Neural cell (in vitro differentiated cells): Measurements from ENCODE around the gene METAP2. TPM values are rescaled to one million over a fixed set of nuclear protein-coding genes. Genes with fewer than 3 reads are reported as not detected.

Experiments used
- H2AFZ ChIP-seq: fragments of 200-600, 300-800 bp; sonication (generic), shearing (Covaris generic); 2 replicates; pipeline ENCODE4 v1.6.0; 2014; ENCODE audit warnings: low read depth, mild to moderate bottlenecking, antibody characterized with exemption, low read length, moderate library complexity
- H3F3A ChIP-seq: fragments of 200-600 bp; shearing (Covaris generic); 2 replicates; pipeline ENCODE4 v1.6.1; 2016; ENCODE audit warnings: mild to moderate bottlenecking, moderate library complexity, mixed read lengths, antibody characterized with exemption, low read length; ENCODE audit not compliant: insufficient read depth, poor library complexity, severe bottlenecking
- H3K27ac ChIP-seq: fragments of 200-600, 300-800 bp; sonication (generic), shearing (Covaris generic); 2 replicates; pipeline ENCODE4 v1.5.1; 2014; ENCODE audit warnings: mild to moderate bottlenecking, low read length, moderate library complexity
- H3K27me3 ChIP-seq: fragments of 300-800, 200-600 bp; sonication (generic), shearing (Covaris generic); 2 replicates; pipeline ENCODE4 v1.6.0; 2014; ENCODE audit warnings: mild to moderate bottlenecking, low read depth, low read length, moderate library complexity; ENCODE audit not compliant: insufficient read depth
- H3K36me3 ChIP-seq: fragments of 300-800, 200-600 bp; sonication (generic), shearing (Covaris generic); 2 replicates; pipeline ENCODE4 v1.5.1; 2014; ENCODE audit warnings: mild to moderate bottlenecking, antibody characterized with exemption, low read length, moderate library complexity; ENCODE audit not compliant: insufficient read depth
- H3K4me2 ChIP-seq: fragments of 300-800, 200-600 bp; sonication (generic), shearing (Covaris generic); 2 replicates; pipeline ENCODE4 v1.6.0; 2014; ENCODE audit warnings: mild to moderate bottlenecking, low read length
- H3K4me3 ChIP-seq: fragments of 300-800, 200-600 bp; sonication (generic), shearing (Covaris generic); 2 replicates; pipeline ENCODE4 v1.5.1; 2014; ENCODE audit warnings: mild to moderate bottlenecking, low read length, moderate library complexity
- H3K79me2 ChIP-seq: fragments of 200-600 bp; shearing (Covaris generic); replicated peaks from 2 replicates; pipeline ENCODE4 v1.6.0; 2014; ENCODE audit warnings: mild to moderate bottlenecking, low read length, moderate library complexity; ENCODE audit not compliant: insufficient read depth
- H3K9ac ChIP-seq: fragments of 300-800, 200-600 bp; sonication (generic), shearing (Covaris generic); 2 replicates; pipeline ENCODE4 v1.6.1; 2016; ENCODE audit warnings: mild to moderate bottlenecking, low read length, mixed read lengths
- H3K9me2 ChIP-seq: fragments of 200-600 bp; shearing (Covaris generic); 2 replicates; pipeline ENCODE4 v1.6.1; 2016; ENCODE audit warnings: mild to moderate bottlenecking, low read length, mixed read lengths; ENCODE audit not compliant: insufficient read depth
- H3K9me3 ChIP-seq: fragments of 200-600, 300-800 bp; sonication (generic), shearing (Covaris generic); 2 replicates; pipeline ENCODE4 v1.6.1; 2016; ENCODE audit warnings: mild to moderate bottlenecking, mixed run types, low read length, moderate library complexity, mixed read lengths
- H4K20me1 ChIP-seq: fragments of 200-600 bp; shearing (Covaris generic); 2 replicates; pipeline ENCODE4 v1.6.1; 2016; ENCODE audit warnings: mild to moderate bottlenecking, mixed run types; ENCODE audit not compliant: insufficient read depth
- EP300 ChIP-seq: fragments of 450-650 bp; conservative IDR thresholded peaks from 2 replicates; pipeline ENCODE4 v1.6.1; 2014; ENCODE audit warnings: antibody characterized with exemption, mild to moderate bottlenecking, moderate library complexity; ENCODE audit not compliant: poor library complexity, severe bottlenecking
- EZH2 ChIP-seq: fragments of 200-600, 300-800 bp; shearing (Covaris generic), sonication (generic); IDR thresholded peaks from 2 replicates; pipeline ENCODE4 v1.6.1; 2014; ENCODE audit warnings: antibody characterized with exemption, low read length, borderline replicate concordance, mild to moderate bottlenecking; ENCODE audit not compliant: insufficient read depth, poor library complexity, severe bottlenecking
- MXI1 ChIP-seq: fragments of 450-650 bp; conservative IDR thresholded peaks from 2 replicates; pipeline ENCODE4 v1.6.1; 2014; ENCODE audit warnings: antibody characterized with exemption, mild to moderate bottlenecking; ENCODE audit not compliant: poor library complexity, severe bottlenecking
- POLR2AphosphoS5 ChIP-seq: IDR thresholded peaks from 2 replicates; pipeline ENCODE4 v1.6.1; 2012
- RAD21 ChIP-seq: fragments of 450-650 bp; conservative IDR thresholded peaks from 2 replicates; pipeline ENCODE4 v1.6.1; 2014; ENCODE audit warnings: antibody characterized with exemption, mild to moderate bottlenecking, moderate library complexity
- REST ChIP-seq: IDR thresholded peaks from 2 replicates; pipeline ENCODE4 v1.6.1; 2012; ENCODE audit warnings: borderline replicate concordance
- SMC3 ChIP-seq: fragments of 450-650 bp; conservative IDR thresholded peaks from 2 replicates; pipeline ENCODE4 v1.6.1; 2014; ENCODE audit warnings: antibody characterized with exemption, mild to moderate bottlenecking, moderate library complexity; ENCODE audit not compliant: poor library complexity
- TAF1 ChIP-seq: IDR thresholded peaks from 2 replicates; pipeline ENCODE4 v1.6.1; 2012; ENCODE audit warnings: low read depth
- polyA plus RNA-seq: library from polyadenylated mRNA; depleted of rRNA; stranded (reverse); fragments of >200 nt; gene quantifications from 2 replicates; pipeline ENCODE4 v1.2.3, GENCODE V29; 2014
- TF ChIP-seq, protein P1 (sequence below): fragments of 450-650 bp; IDR thresholded peaks from 2 replicates; pipeline ENCODE4 v1.5.1; 2014; ENCODE audit warnings: antibody characterized with exemption, mild to moderate bottlenecking, moderate library complexity; ENCODE audit not compliant: poor library complexity, severe bottlenecking

The METAP2 gene
- polyA plus RNA-seq, 1 donor from 2014 or later: 78.0 TPM

GRCh38 chr12:95474660-95474958, 657 bp downstream of the METAP2 start:
- Histone ChIP-seq H3K9ac (peak overlapping the region; percentile 88), H3K79me2 (peaks cover 40% of the 10 kb centered on the region), H2AFZ (peak overlapping the region; percentile 70), H3K36me3 (no peaks in the 10 kb centered on the region), H3K9me3 (no peaks in the 10 kb centered on the region), H4K20me1 (no peaks in the 10 kb centered on the region), H3F3A (no peaks in the 10 kb centered on the region), H3K27ac (peak overlapping the region; percentile 86), H3K9me2 (no peaks in the 10 kb centered on the region), H3K4me3 (peak overlapping the region; percentile 77), H3K4me2 (peak overlapping the region; percentile 83), H3K27me3 (no peaks in the 10 kb centered on the region)
- no peak for TF ChIP-seq REST
- TF ChIP-seq EZH2: no peak
- TF ChIP-seq RAD21: no peak
- TF ChIP-seq TAF1: no peak
- TF ChIP-seq SMC3: no peak
- no peak for TF ChIP-seq POLR2AphosphoS5
- TF ChIP-seq MXI1: no peak
- TF ChIP-seq, protein P1, sequence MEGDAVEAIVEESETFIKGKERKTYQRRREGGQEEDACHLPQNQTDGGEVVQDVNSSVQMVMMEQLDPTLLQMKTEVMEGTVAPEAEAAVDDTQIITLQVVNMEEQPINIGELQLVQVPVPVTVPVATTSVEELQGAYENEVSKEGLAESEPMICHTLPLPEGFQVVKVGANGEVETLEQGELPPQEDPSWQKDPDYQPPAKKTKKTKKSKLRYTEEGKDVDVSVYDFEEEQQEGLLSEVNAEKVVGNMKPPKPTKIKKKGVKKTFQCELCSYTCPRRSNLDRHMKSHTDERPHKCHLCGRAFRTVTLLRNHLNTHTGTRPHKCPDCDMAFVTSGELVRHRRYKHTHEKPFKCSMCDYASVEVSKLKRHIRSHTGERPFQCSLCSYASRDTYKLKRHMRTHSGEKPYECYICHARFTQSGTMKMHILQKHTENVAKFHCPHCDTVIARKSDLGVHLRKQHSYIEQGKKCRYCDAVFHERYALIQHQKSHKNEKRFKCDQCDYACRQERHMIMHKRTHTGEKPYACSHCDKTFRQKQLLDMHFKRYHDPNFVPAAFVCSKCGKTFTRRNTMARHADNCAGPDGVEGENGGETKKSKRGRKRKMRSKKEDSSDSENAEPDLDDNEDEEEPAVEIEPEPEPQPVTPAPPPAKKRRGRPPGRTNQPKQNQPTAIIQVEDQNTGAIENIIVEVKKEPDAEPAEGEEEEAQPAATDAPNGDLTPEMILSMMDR: no peak
- no peak for TF ChIP-seq EP300

- Histone ChIP-seq H3K27me3 (no peaks in the 10 kb centered on the region), H3K79me2 (peaks cover 52% of the 10 kb centered on the region), H3K9ac (no peak overlapping the region), H3K27ac (no peak overlapping the region), H3K4me3 (no peak overlapping the region), H3K9me2 (no peaks in the 10 kb centered on the region), H4K20me1 (no peaks in the 10 kb centered on the region), H3F3A (no peaks in the 10 kb centered on the region), H3K4me2 (no peak overlapping the region), H3K36me3 (no peaks in the 10 kb centered on the region), H2AFZ (no peak overlapping the region), H3K9me3 (no peaks in the 10 kb centered on the region)
- TF ChIP-seq MXI1 (no peak), EP300 (no peak), RAD21 (no peak), REST (no peak), SMC3 (no peak), POLR2AphosphoS5 (no peak), TAF1 (no peak), EZH2 (no peak)
- TF ChIP-seq, protein P1: no peak
Observed at GRCh38 chr12:95480230-95480629, 6.3 kb downstream of the METAP2 start.
